ENCODE measurements around the gene BRAT1.
A peak's percentile ranks its signal among the peaks of the same experiment; 100 is the strongest.

BRAT1 gene

GRCh38 chr7:2559283-2559950 lies 4.1 kb upstream of the BRAT1 start:
- no peak for DNase-seq

GRCh38 chr7:2558629-2559282 lies 3.4 kb upstream of the BRAT1 start, which contains the start of gene IQCE:
Gene IQCE, plus strand, starts transcription at chr7:2558979. Its CDS starts 203 bp downstream, at chr7:2559182.
- DNase-seq, result peak; percentile 92

- DNase-seq, result no peak
Measured at GRCh38 chr7:2554661-2555111, 638 bp downstream of the BRAT1 start.

GRCh38 chr7:2553831-2554581 lies 1.3 kb downstream of the BRAT1 start:
- DNase-seq, result no peak

GRCh38 chr7:2553108-2553507 lies 2.2 kb downstream of the BRAT1 start:
- no peak for DNase-seq

GRCh38 chr7:2551418-2551817 lies 3.9 kb downstream of the BRAT1 start:
- DNase-seq, result no peak

- DNase-seq, result no peak
Measured at GRCh38 chr7:2546776-2547586, 8.3 kb downstream of the BRAT1 start.

- no peak for DNase-seq
Measured at GRCh38 chr7:2545746-2546425, 9.4 kb downstream of the BRAT1 start.

- no peak for DNase-seq
Measured at GRCh38 chr7:2544541-2545188, 10.7 kb downstream of the BRAT1 start.

GRCh38 chr7:2542916-2543871 lies 12.1 kb downstream of the BRAT1 start:
- no peak for DNase-seq

GRCh38 chr7:2542011-2542915 lies 13.1 kb downstream of the BRAT1 start:
- no peak for DNase-seq

- no peak for DNase-seq
Measured at GRCh38 chr7:2541291-2542010, 13.9 kb downstream of the BRAT1 start.

- DNase-seq, result no peak
Measured at GRCh38 chr7:2540641-2541051, 14.7 kb downstream of the BRAT1 start.

- DNase-seq, result no peak
Measured at GRCh38 chr7:2540133-2540532, 15.2 kb downstream of the BRAT1 start.

- DNase-seq, result no peak
Measured at GRCh38 chr7:2539031-2539911, 16.1 kb downstream of the BRAT1 start.

GRCh38 chr7:2537981-2538851 lies 17.1 kb downstream of the BRAT1 start:
- no peak for DNase-seq

Measured in CD4-positive, alpha-beta T cell treated with Interleukin-12 subunit alpha and Interleukin-12 subunit beta, for 1 hour (primary cell).